Sigmoid colon (tissue), 3 donors: ENCODE results near the gene ANKRD33B.

Experiments used
- POLR2A ChIP-seq, 2 donors: fragments of 450-650 bp; IDR thresholded peaks; one replicate each; pipeline ENCODE4 v1.6.1; 2016; ENCODE audit warnings: antibody characterized with exemption in 2 of 2, mild to moderate bottlenecking in 2 of 2, moderate library complexity in 2 of 2
- TF ChIP-seq, protein P1 (sequence below), 4 experiments: fragments of 450-650 bp in 3 of 4; fragments of 200-600 bp in 1 of 4; IDR thresholded peaks; one replicate each; pipeline ENCODE4 v1.5.1; 2016 to 2019; ENCODE audit warnings: antibody characterized with exemption in 4 of 4, mild to moderate bottlenecking in 3 of 4, moderate library complexity in 2 of 4

- TF ChIP-seq, protein P1, sequence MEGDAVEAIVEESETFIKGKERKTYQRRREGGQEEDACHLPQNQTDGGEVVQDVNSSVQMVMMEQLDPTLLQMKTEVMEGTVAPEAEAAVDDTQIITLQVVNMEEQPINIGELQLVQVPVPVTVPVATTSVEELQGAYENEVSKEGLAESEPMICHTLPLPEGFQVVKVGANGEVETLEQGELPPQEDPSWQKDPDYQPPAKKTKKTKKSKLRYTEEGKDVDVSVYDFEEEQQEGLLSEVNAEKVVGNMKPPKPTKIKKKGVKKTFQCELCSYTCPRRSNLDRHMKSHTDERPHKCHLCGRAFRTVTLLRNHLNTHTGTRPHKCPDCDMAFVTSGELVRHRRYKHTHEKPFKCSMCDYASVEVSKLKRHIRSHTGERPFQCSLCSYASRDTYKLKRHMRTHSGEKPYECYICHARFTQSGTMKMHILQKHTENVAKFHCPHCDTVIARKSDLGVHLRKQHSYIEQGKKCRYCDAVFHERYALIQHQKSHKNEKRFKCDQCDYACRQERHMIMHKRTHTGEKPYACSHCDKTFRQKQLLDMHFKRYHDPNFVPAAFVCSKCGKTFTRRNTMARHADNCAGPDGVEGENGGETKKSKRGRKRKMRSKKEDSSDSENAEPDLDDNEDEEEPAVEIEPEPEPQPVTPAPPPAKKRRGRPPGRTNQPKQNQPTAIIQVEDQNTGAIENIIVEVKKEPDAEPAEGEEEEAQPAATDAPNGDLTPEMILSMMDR (IDR thresholded peaks at IDR 0.05), result no peak
- no peak for TF ChIP-seq POLR2A (IDR thresholded peaks at IDR 0.05)
Measured at GRCh38 chr5:10542055-10542550, 21.8 kb upstream of the ANKRD33B start.
